Forelimb muscle (tissue), 1 donor: ENCODE results near the gene OSBP2. TPM values are rescaled to one million over a fixed set of nuclear protein-coding genes. Genes with fewer than 3 reads are reported as not detected.

Experiments
- DNase-seq: peaks from one replicate; pipeline ENCODE4 v3.0.0-alpha.2; 2013; ENCODE audit warnings: low read depth
- polyA plus RNA-seq: library from polyadenylated mRNA; unstranded; fragments of 120-200 nt; gene quantifications from one replicate; pipeline ENCODE4 v1.2.1, GENCODE V29; 2013; ENCODE audit not compliant: insufficient read length

Gene OSBP2
- polyA plus RNA-seq, 1 donor = 5.0 TPM

DNA sequence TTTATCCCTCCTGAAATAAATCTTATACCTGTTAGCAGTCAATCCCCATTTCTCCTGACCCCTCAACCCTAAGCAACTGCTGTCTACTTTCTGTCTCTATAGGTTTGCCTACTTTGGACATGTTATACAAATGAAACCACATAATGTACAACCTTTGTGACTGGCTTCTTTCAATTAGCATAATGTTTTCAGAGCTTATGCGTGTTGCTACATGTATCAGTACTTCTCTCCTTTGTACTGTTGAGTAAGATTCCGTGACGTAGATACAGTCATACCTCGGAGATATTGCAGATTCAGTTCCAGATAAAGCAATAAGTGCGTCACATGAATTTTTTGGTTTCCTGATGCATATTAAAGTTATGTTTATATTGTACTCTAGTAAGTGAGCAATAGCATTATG, 146.6 kb downstream of the OSBP2 start:
- DNase-seq = no peak

- no peak for DNase-seq
These were observed 148.6 kb downstream of the OSBP2 start for GRCh38 chr22:30843245-30843644.

DNA sequence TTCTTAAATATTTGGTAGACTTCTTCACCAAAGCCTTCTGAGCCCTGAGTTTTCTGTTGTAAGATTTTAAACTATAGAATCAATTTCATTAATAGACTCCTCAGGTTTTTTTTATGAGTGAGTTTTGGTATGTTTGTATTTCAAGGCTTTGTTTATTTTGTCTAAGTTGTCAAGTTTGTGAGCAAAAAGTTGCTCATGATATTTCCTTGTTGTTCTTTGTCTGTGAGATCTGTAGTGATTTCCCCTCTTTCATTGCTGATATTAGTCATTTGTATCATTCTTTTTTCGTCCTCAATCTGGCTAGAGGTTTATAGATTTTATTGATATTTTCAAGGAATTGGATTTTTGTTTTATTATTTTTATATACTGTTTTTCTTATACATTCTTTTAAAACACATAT, 152.9 kb downstream of the OSBP2 start:
- no peak for DNase-seq

- DNase-seq = no peak
These were observed 160.6 kb downstream of the OSBP2 start for GRCh38 chr22:30855266-30855665.

- DNase-seq = no peak
These were observed 161.2 kb downstream of the OSBP2 start for GRCh38 chr22:30855677-30856518.

DNA sequence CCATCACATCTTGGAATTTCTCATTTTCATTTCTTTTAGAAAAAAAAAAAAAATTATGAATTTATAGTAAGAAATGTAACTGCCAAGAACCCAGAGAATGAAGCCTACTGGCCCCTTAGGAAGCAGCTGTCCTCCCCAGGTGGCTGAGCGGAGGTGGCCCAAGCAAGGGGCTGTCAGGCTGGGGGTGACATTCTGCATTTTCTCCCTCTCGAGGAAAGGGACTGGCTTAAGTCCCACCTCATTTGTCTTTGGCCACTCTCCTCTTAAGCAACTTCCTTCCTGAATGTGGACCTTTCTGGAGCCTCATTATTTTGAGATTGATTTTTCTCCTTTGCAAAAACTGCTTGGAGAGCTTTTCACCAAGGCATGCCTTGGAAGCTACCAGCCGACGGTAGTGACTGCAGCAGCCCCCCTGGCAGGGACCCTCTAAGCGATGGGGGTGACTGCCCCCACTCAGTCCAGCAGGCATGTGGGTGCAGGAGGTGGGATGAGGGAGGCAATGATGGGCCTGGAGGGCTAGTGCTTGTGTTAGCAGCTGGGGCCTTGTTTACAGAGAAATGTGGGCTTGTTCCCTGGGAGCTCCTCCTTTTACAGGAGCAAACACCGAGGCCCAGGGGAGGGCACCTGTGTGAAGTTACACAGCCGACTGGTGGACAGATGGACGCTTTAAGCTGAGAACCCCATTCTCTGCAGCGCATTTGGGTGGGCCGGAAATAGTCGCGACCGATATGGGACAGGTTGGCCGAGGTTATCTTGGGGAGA, 162.2 kb downstream of the OSBP2 start:
- no peak for DNase-seq

DNA sequence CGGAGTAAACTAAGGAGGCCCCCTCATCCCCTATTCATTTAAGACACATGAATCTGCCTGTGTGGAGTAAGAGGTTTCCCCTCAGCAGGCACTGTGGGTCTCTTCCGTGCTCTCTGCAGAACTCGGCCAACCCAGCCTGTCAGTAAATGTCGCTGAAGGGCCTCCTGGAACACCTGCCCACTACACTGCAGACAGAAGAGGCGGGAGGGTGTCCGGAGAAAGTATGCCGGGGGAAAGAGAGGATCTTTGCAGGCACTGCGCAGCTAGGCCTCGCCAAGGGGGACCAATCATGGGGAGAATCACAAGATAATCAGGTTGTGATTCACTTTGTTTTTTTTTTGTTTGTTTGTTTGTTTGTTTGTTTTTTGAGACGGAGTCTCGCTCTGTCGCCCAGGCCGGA, 163.1 kb downstream of the OSBP2 start:
- no peak for DNase-seq

DNA sequence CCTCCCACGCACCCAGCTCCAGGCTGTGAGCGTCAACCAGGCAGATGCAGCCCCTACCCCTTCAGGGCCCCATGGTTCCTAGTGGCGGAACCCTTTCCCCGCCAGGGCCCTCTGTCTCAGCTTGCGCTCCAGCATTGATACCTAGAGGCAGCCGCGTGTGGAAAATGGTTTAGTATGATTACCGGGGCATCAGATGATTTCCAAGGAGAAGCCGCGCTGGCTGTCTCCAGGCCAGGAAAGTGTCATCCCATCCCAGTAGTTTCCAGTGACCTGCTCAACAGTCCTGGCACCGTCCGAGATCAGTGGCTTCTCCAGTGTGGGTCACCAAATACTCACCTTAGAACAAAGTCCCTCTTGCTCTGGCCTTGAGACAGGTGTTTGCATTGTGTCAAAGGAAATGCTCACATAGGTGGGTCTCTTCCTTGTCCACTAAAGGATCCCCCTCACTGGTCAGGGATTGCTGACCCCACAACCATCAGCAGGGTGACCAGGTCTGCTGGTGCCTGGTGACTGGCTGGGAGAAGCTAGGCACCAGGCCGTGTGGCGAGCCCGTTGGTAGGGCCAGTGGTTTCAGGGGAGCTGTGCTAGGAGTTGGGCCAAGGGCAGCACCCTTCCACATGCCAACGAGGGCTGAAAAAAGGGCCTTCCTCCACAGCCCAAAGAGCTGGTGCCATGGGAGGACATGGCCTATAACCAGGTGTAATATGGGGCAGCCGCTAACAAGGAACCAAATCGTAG, 164.5 kb downstream of the OSBP2 start:
- DNase-seq = no peak

GRCh38 chr22:30859714-30860095, 165.0 kb downstream of the OSBP2 start:
- no peak for DNase-seq

DNA sequence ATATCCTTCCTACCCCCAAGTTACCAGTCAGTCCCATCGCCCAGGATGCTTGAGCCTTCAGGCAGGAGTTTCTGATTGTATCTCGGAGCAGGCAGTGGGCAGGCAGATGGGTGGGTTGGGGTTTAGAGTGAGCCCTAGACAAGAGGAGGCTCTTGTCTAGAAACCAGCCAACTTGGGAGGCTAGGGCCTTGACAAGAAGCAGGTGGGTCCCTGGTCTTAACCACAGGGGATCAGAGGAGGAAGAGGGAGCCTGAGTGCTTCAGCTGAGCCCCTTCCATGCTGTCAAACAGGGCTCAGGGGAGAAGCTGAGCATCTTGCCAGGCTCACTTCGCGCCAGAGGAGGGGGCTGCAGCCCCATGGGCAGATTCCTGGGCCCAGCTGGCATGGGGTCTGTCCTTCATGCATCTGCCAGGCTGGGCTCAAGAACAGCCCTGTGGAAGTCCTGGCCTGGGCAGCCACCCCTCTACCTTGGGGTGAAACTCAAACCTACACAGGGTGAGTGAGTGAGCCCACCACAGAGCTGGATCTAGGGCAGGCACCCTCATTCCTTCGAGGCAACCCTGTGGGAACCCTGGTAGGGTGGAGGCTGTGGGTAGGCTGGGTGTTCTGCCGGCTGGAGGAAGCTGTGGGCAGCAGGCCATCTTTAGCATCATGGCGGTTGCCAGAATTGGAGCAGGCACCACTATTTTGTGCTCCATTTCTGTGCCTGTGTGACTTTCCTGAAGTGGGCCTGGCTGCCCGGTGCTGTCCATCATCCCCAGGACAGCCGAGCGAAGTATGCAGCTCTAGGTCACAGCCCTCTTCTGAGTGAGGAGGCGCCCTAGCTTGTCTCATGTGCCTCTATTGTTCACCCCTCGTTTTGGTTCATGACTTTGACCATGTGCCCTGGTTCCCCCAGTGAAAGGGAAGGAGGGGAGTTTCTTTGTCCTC, 165.8 kb downstream of the OSBP2 start:
- DNase-seq = no peak

DNA sequence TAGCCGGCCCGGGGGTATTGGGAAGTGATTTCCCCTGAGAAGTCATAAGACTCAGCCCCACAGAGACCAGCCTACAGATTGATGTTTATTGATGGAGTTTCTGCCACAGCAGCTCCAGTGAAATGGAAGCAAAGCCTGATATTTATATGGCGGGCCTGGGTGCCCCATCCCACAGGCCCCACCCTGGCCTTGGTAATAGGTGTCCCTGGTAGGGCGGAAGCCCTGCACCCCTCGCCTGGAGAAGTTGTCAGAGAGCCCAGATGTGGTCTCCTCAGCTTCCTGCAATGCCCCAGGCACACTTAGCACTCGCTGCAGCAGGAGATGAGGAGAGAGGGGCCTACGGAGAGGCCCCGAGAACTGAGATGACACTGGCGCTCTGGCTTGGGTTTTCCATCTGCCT, 166.5 kb downstream of the OSBP2 start:
- DNase-seq = no peak

- DNase-seq = no peak
These were observed 167.2 kb downstream of the OSBP2 start for GRCh38 chr22:30861688-30862552.

GRCh38 chr22:30863081-30863833, 168.6 kb downstream of the OSBP2 start:
- no peak for DNase-seq

- DNase-seq = no peak
These were observed 170.1 kb downstream of the OSBP2 start for GRCh38 chr22:30864441-30865420.

GRCh38 chr22:30865656-30866055, 171.0 kb downstream of the OSBP2 start:
- no peak for DNase-seq

GRCh38 chr22:30866216-30866615, 171.5 kb downstream of the OSBP2 start:
- no peak for DNase-seq

DNA sequence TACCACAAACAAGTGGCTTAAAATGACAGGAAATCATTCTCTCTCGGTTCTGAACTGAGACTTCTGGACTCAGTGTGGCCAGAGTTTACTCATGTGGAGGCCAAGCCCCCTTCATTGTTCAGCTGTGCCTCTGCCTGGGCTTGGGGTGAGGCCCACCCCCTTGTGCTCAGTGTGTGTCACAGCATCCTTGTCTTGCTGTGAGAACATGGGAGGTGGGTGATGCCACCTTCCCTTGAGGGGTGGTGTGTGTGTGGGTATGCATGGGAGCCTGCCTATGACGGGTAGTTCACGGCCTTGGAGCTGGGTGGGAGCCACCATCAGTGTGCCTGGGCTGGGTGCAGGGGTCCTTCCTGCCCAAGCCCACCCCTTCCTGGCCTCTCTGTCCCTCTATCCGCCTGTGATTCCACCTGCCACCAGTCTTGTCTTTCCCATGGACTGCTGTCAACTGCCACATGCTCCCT, 172.2 kb downstream of the OSBP2 start:
- DNase-seq = no peak
